GM12878 (cell line): Measurements from ENCODE around the gene SCTR. TPM values are rescaled to one million over a fixed set of nuclear protein-coding genes. Genes with fewer than 3 reads are reported as not detected.

ENCODE experiments used
- ATAC-seq: fragments of 200-7000 bp; cut with Tn5 transposase; 3 replicates; pipeline ENCODE4 v1.9.1; 2020; ENCODE audit warnings: mild to moderate bottlenecking, moderate library complexity
- BruUV-seq: library from RNA; stranded (reverse); fragments of 400-500 nt; replicated peaks from 2 replicates; lab custom pipeline; 2021; lab: Mats Ljungman, UMichigan
- CTCF ChIA-PET: fragments of 300-600 bp; sonication (Branson Sonifier 250); formaldehyde crosslinking; extraction: SDS; loops from one replicate; lab custom pipeline; 2021; ENCODE audit warnings: inconsistent platforms; lab: Yijun Ruan, JAX
- POLR2A ChIA-PET: fragments of 350-600 bp; formaldehyde crosslinking; extraction: SDS; loops from one replicate; lab custom pipeline; 2021; ENCODE audit warnings: inconsistent platforms; lab: Charles Lee
- RAD21 ChIA-PET: fragments of 300-600 bp; sonication (Branson Sonifier 250); formaldehyde crosslinking; loops from one replicate; lab custom pipeline; 2023; ENCODE audit warnings: antibody characterized with exemption; ENCODE audit not compliant: unreplicated experiment; lab: Charles Lee
- SMC1A ChIA-PET: fragments of 300-600 bp; sonication (Branson Sonifier 250); formaldehyde crosslinking; loops from one replicate; lab custom pipeline; 2023; ENCODE audit not compliant: unreplicated experiment, uncharacterized antibody; lab: Charles Lee
- DNase-seq: peaks from one replicate; pipeline ENCODE4 v3.0.0-alpha.2; 2011; ENCODE audit warnings: low read depth, low spot score
- FAIRE-seq: peaks from 3 replicates; lab custom pipeline; 2011; peaks lifted over from hg19 to GRCh38; lab: Jason Lieb, UNC
- H2AFZ ChIP-seq: 2 replicates; pipeline ENCODE4 v1.6.0; 2011; ENCODE audit warnings: low read depth, low read length, control low read depth; ENCODE audit not compliant: control insufficient read depth
- H3K27ac ChIP-seq: 2 replicates; pipeline ENCODE4 v1.5.1; 2011; ENCODE audit warnings: control low read depth; ENCODE audit not compliant: control insufficient read depth, insufficient read depth
- H3K27me3 ChIP-seq, 2 experiments: replicated peaks in 1 of 2; 2 replicates each; pipeline versions ENCODE4 v1.6.0 to v1.6.1; 2011; ENCODE audit warnings: low read length in 1 of 2; ENCODE audit not compliant: control insufficient read depth in 2 of 2, insufficient read depth in 2 of 2
- H3K36me3 ChIP-seq, 2 experiments: 2 replicates each; pipeline ENCODE4 v1.5.1; 2011; ENCODE audit warnings: low read length in 1 of 2; ENCODE audit not compliant: control insufficient read depth in 2 of 2, insufficient read depth in 2 of 2
- H3K4me1 ChIP-seq: 2 replicates; pipeline ENCODE4 v1.6.1; 2011; ENCODE audit warnings: mild to moderate bottlenecking, low read length, moderate library complexity, mixed read lengths; ENCODE audit not compliant: control insufficient read depth, insufficient read depth
- H3K4me2 ChIP-seq: 2 replicates; pipeline ENCODE4 v1.6.0; 2011; ENCODE audit warnings: control low read depth; ENCODE audit not compliant: control insufficient read depth, insufficient read depth
- H3K4me3 ChIP-seq: fragments of 200-600 bp; sonication (generic); 2 replicates; pipeline ENCODE4 v1.5.1; 2016
- H3K79me2 ChIP-seq: 2 replicates; pipeline ENCODE4 v1.6.0; 2011; ENCODE audit warnings: low read length; ENCODE audit not compliant: control insufficient read depth, insufficient read depth
- H3K9ac ChIP-seq: 2 replicates; pipeline ENCODE4 v1.8.0; 2011; ENCODE audit warnings: low read length, control low read depth, mixed read lengths; ENCODE audit not compliant: control insufficient read depth, insufficient read depth
- H3K9me3 ChIP-seq: replicated peaks from 3 replicates; pipeline ENCODE4 v1.5.1; 2011; ENCODE audit warnings: mild to moderate bottlenecking, low read length; ENCODE audit not compliant: control insufficient read depth, insufficient read depth
- H4K20me1 ChIP-seq: 2 replicates; pipeline ENCODE4 v1.6.0; 2011; ENCODE audit not compliant: control insufficient read depth, insufficient read depth
- ASH2L ChIP-seq: fragments of 300-600, 200-600 bp; sonication (generic); IDR thresholded peaks from 2 replicates; pipeline ENCODE4 v1.6.1; 2017; ENCODE audit warnings: low read depth, mild to moderate bottlenecking, borderline replicate concordance
- ATF2 ChIP-seq: IDR thresholded peaks from 2 replicates; pipeline ENCODE4 v1.6.1; 2012; ENCODE audit warnings: low read length, inconsistent platforms
- BACH1 ChIP-seq: fragments of 450-650 bp; IDR thresholded peaks from 2 replicates; pipeline ENCODE4 v1.6.1; 2017; ENCODE audit warnings: mild to moderate bottlenecking, borderline replicate concordance
- EED ChIP-seq: sonication (generic); IDR thresholded peaks from 2 replicates; pipeline ENCODE4 v1.6.1; 2016; ENCODE audit warnings: antibody characterized with exemption, low read depth
- ESRRA ChIP-seq: IDR thresholded peaks from 2 replicates; pipeline ENCODE4 v1.6.1; 2012; ENCODE audit warnings: mild to moderate bottlenecking, low read length, improper control_type of control experiment
- HDGF ChIP-seq: fragments of 450-650 bp; IDR thresholded peaks from 2 replicates; pipeline ENCODE4 v1.6.1; 2016; ENCODE audit warnings: antibody characterized with exemption
- NR2C1 ChIP-seq: fragments of 450-650 bp; IDR thresholded peaks from 2 replicates; pipeline ENCODE4 v1.6.1; 2017; ENCODE audit warnings: antibody characterized with exemption, mild to moderate bottlenecking, moderate library complexity
- POLR2AphosphoS2 ChIP-seq: IDR thresholded peaks from 2 replicates; pipeline ENCODE4 v1.6.1; 2011; ENCODE audit warnings: low read depth, mild to moderate bottlenecking, low read length, improper control_type of control experiment, moderate library complexity
- POLR2AphosphoS5 ChIP-seq: IDR thresholded peaks from 2 replicates; pipeline ENCODE4 v1.6.1; 2011; ENCODE audit warnings: mild to moderate bottlenecking, low read length, inconsistent platforms
- PRDM15 ChIP-seq: fragments of 450-650 bp; formaldehyde crosslinking; IDR thresholded peaks from 2 replicates; pipeline ENCODE4 v1.4.0; 2020; ENCODE audit warnings: mild to moderate bottlenecking, moderate library complexity
- SMC3 ChIP-seq: IDR thresholded peaks from 2 replicates; pipeline ENCODE4 v1.6.1; 2011; ENCODE audit warnings: low read length, improper control_type of control experiment, borderline replicate concordance
- ZBTB4 ChIP-seq: fragments of 450-650 bp; formaldehyde crosslinking; IDR thresholded peaks from 2 replicates; pipeline ENCODE4 v1.4.0; 2022; ENCODE audit warnings: mild to moderate bottlenecking, moderate library complexity
- ZZZ3 ChIP-seq: IDR thresholded peaks from 2 replicates; pipeline ENCODE4 v1.6.1; 2011; ENCODE audit warnings: low read depth; ENCODE audit not compliant: control insufficient read depth, insufficient read length
- WGBS: methylation state at CpG from one replicate; pipeline ENCODE4 v1.1.6; 2016; ENCODE audit warnings: low lambda C conversion rate; ENCODE audit not compliant: insufficient replicate concordance, insufficient coverage; ENCODE audit errors: missing lambda C conversion rate; 5-methylcytosine and 5-hydroxymethylcytosine counted together
- in situ Hi-C: fragments of 300-500 bp; cut with MboI; formaldehyde crosslinking; loops from 9 replicates; pipeline ENCODE4 v1.14.3; 2018; ENCODE audit warnings: mixed read lengths
- intact Hi-C: fragments of 100-400 bp; cut with micrococcal nuclease; formaldehyde crosslinking; loops from one replicate; pipeline ENCODE4 v1.14.2; 2022; ENCODE audit not compliant: unreplicated experiment
- polyA plus RNA-seq, 11 experiments: library from polyadenylated mRNA; depleted of rRNA in 4 of 11; unstranded in 6 of 11; stranded (reverse) in 5 of 11; fragments of >200 nt; fragmentation: Nextera tagmentation in 4 of 11; fragmentation: Illumina TruSeq in 1 of 11; extraction: Ambion mirVana in 4 of 11; extraction: Trizol in 1 of 11; gene quantifications; 1 replicate in 1 of 11; 2 replicates in 10 of 11; pipeline versions ENCODE4 v1.2.1 to v1.2.3, GENCODE V29; 2011 to 2016; ENCODE audit warnings: inconsistent platforms in 2 of 11, missing spikeins in 2 of 11, low read depth in 1 of 11
- total RNA-seq, 4 experiments: library from RNA; depleted of rRNA in 3 of 4; stranded (reverse); fragments of >200 nt in 3 of 4; fragmentation: Illumina TruSeq in 1 of 4; extraction: Trizol in 1 of 4; gene quantifications; 2 replicates each; pipeline versions ENCODE4 v1.2.1 to v1.2.3, GENCODE V29; 2013 to 2021

SCTR gene
- total and polyA plus RNA-seq, 10 of the 15 experiments (the other 5 are each of a cell fraction or from before 2014, with no cell fraction given), result 0.26 TPM; not detected in 9

DNA sequence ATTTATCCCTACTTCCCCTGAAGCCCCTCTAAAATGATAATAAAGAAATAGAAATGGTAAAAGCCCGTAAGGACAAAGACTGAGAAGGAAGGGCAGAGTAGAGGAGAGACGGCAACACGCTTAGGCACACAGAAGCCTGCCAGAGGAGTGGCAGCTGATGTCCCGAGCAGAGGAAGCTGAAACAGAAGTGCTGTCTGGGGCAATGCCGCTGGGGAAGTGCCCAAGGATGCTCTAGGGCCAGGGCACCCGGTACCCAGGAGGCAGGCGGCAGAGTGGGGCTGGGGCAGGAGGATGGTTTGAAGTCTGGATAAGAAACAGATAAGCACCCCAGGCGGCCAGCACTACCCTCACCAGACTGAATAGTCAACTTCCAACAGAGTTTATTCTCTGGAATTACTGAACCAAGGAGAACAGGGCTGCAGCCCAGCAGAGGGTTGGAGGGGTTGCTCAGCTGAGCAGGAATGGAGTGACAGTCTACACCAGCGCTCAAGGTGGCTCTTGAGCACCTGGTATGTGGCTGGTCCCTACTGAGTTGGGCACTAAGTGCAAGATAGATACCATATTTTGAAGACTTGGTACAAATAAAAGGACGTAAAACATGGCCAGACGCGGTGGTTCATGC lies 70.2 kb downstream of the SCTR start (continued):
- TF ChIP-seq ZBTB4 (CRISPR knock-in tag) (no peak), SMC3 (no peak), ZZZ3 (no peak), ESRRA (no peak), ATF2 (no peak)

DNA sequence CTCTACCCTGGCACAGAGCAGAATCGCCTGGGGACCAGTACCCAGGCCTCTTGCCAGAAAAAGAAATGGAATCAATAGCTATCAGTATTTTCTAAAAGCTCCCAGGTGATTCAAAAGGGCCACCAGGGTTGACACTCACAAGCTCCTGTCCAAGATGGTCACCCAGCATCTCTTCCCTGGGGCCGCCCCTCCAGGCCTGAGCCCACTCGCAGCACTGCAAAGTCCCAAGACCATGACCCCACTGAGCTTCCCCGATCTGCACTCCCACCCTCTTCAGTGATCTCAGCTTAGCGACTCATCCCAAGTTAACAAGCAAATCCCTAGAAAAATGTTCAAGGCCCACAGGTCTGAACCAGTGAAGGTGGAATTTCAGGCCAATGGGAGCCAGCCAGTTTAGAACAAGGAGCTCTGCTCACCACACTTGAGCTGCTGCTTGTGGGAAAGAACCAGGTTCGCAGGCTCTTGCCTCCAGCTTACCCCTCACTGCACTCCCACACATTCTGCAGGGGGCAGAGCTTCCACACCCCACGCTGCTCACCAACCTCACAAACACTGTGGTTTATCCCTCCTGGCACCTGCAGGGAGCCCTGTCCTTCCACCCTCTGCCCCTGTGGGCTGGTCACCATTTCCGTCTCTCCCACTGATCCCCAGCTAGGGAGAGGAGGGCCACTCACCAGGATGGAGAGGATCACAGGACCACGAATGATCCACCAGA lies 72.8 kb downstream of the SCTR start:
- peaks cover 0 to 3% of the 10 kb centered on the region in 2 experiments; a peak in 3 of 4 replicates for H3K27me3 ChIP-seq
- no peak overlapping the region for H3K27ac ChIP-seq
- H3K9me3 ChIP-seq, result no peaks in the 10 kb centered on the region
- no peak overlapping the region for H3K9ac ChIP-seq
- POLR2A ChIA-PET, result no interaction called here
- SMC1A ChIA-PET, result interaction anchor here (1.3 to 1.4 kb wide), 2 partner anchors 10 to 31 kb away, joined by 3 read pairs; no protein-coding TSS in a partner anchor
- H3K4me1 ChIP-seq, result no peaks in the 10 kb centered on the region
- CTCF ChIA-PET, result interaction anchor here (1.5 to 3.2 kb wide), 2 partner anchors 13 to 25 kb away, joined by 3 to 13 read pairs; no protein-coding TSS in a partner anchor
- intact Hi-C loops, result no loop called here
- no peaks in the 10 kb centered on the region for H4K20me1 ChIP-seq
- H3K79me2 ChIP-seq, result no peaks in the 10 kb centered on the region
- RAD21 ChIA-PET, result no interaction called here
- H2AFZ ChIP-seq, result no peak overlapping the region
- 36% methylated on average over 9 of the region's 9 CpGs for WGBS
- H3K4me3 ChIP-seq, result no peak overlapping the region
- no peak overlapping the region for H3K4me2 ChIP-seq
- in situ Hi-C loops, result no loop called here
- H3K36me3 ChIP-seq, result no peaks in the 10 kb centered on the region
- BruUV-seq, result no TSS peak
- ATAC-seq (no peak), FAIRE-seq (no peak), DNase-seq (no peak)
- TF ChIP-seq EED, result no peak
- TF ChIP-seq NR2C1, result no peak
- TF ChIP-seq POLR2AphosphoS5, result no peak
- TF ChIP-seq POLR2AphosphoS2, result no peak
- TF ChIP-seq PRDM15 (CRISPR knock-in tag), result no peak
- TF ChIP-seq BACH1, result no peak
- no peak for TF ChIP-seq ASH2L
- no peak for TF ChIP-seq HDGF
